Measurements from ENCODE around the gene TOP2A. TPM values are rescaled to one million over a fixed set of nuclear protein-coding genes. Genes with fewer than 3 reads are reported as not detected.

Gene TOP2A
- total RNA-seq, 1 experiment from 2014 or later: 230 TPM

DNA sequence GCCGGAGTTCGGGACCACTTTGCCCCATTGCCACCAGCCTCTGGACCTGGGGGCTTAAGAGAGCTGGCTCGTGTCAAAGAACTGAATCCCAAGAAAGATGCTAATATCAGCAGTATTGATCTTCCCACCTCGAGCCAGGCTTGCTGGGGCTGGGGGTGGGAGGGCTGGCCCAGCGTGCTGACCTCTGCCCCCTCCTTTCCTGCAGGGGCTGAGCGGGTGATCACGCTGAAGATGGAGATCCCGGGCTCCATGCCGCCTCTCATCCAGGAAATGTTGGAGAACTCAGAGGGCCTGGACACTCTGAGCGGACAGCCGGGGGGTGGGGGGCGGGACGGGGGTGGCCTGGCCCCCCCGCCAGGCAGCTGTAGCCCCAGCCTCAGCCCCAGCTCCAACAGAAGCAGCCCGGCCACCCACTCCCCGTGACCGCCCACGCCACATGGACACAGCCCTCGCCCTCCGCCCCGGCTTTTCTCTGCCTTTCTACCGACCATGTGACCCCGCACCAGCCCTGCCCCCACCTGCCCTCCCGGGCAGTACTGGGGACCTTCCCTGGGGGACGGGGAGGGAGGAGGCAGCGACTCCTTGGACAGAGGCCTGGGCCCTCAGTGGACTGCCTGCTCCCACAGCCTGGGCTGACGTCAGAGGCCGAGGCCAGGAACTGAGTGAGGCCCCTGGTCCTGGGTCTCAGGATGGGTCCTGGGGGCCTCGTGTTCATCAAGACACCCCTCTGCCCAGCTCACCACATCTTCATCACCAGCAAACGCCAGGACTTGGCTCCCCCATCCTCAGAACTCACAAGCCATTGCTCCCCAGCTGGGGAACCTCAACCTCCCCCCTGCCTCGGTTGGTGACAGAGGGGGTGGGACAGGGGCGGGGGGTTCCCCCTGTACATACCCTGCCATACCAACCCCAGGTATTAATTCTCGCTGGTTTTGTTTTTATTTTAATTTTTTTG, 61.6 kb downstream of the TOP2A start:
- peaks cover 30 to 35% of the 10 kb centered on the region in 2 experiments for H3K4me1 Mint-ChIP-seq
- no peak overlapping the region for H2AK5ac ChIP-seq (ENCODE audit: insufficient read length, low read length)
- no peaks in the 10 kb centered on the region for H3K79me1 ChIP-seq (ENCODE audit: insufficient read depth, low read depth, low read length, poor library complexity, severe bottlenecking)
- no peaks in the 10 kb centered on the region for H3K4me1 ChIP-seq (ENCODE audit: insufficient read depth, low read length)
- H3K4ac ChIP-seq (ENCODE audit: low read depth, low read length): no peak overlapping the region
- H3K27me3 ChIP-seq (ENCODE audit: insufficient read depth, low read length): no peaks in the 10 kb centered on the region
- H2BK12ac ChIP-seq (ENCODE audit: insufficient read length, low read depth, low read length): no peak overlapping the region
- no peak overlapping the region for H2BK20ac ChIP-seq (ENCODE audit: low read depth, low read length, poor library complexity, severe bottlenecking)
- H2BK120ac ChIP-seq (ENCODE audit: low read depth, low read length, poor library complexity, severe bottlenecking): no peak overlapping the region
- DNase-seq: no peak
- no peak overlapping the region for H3K23ac ChIP-seq (ENCODE audit: insufficient read length, low read depth, low read length)
- no peak overlapping the region for H3K4me2 ChIP-seq (ENCODE audit: insufficient read depth, insufficient read length, low read length)
- H3K9me3 ChIP-seq (ENCODE audit: control insufficient read depth, low read depth, low read length): no peaks in the 10 kb centered on the region
- H3K9ac ChIP-seq (ENCODE audit: extremely low read depth, insufficient read length, low read length): no peak overlapping the region
- no peaks in the 10 kb centered on the region for H3K9me3 Mint-ChIP-seq
- no peak overlapping the region for H3K27ac ChIP-seq (ENCODE audit: insufficient read length, low read depth, low read length)
- no peak overlapping the region for H2BK15ac ChIP-seq (ENCODE audit: low read depth, low read length)
- no peak overlapping the region; a peak in 1 of 5 replicates for H3K4me3 Mint-ChIP-seq
- no peak overlapping the region for H4K5ac ChIP-seq (ENCODE audit: insufficient read length, low read depth, low read length)
- no peak overlapping the region for H2BK5ac ChIP-seq (ENCODE audit: insufficient read length, low read length)
- peaks cover 23% of the 10 kb centered on the region for H3K27me3 Mint-ChIP-seq (ENCODE audit: low read depth)
- no peak overlapping the region for H3K18ac ChIP-seq (ENCODE audit: insufficient read length, low read depth, low read length)
- peaks cover 13 to 21% (median 16%) of the 10 kb centered on the region in 3 experiments for H3K36me3 Mint-ChIP-seq (ENCODE audit: insufficient read depth in 1 of 3, low read depth in 3 of 3)
- WGBS (ENCODE audit: extremely low coverage, insufficient read length, low lambda C conversion rate): no CpG with 5 or more reads among the region's 33 CpGs
- TF ChIP-seq CTCF (conservative IDR thresholded peaks at IDR 0.05): no peak
- H3K27ac Mint-ChIP-seq: no peak overlapping the region
- H4K91ac ChIP-seq (ENCODE audit: insufficient read length, low read depth, low read length): no peak overlapping the region
- H2AFZ ChIP-seq (ENCODE audit: low read length): no peak overlapping the region
- no peaks in the 10 kb centered on the region for H3K79me2 ChIP-seq (ENCODE audit: insufficient read depth, low read length)
- no peak overlapping the region for H4K8ac ChIP-seq (replicated peaks; ENCODE audit: insufficient read length, low read depth, low read length)
- no peak overlapping the region for H3T11ph ChIP-seq (ENCODE audit: low read length)
- no peaks in the 10 kb centered on the region for H3K23me2 ChIP-seq (ENCODE audit: insufficient read length, low read depth, low read length, poor library complexity, severe bottlenecking)
- H3K14ac ChIP-seq (ENCODE audit: insufficient read depth, low read length): no peak overlapping the region
- H3K56ac ChIP-seq (ENCODE audit: insufficient read length, low read depth, low read length): no peak overlapping the region
- no peaks in the 10 kb centered on the region for H4K20me1 ChIP-seq (ENCODE audit: control insufficient read depth, insufficient read depth, insufficient read length)
